Cardiac muscle cell (in vitro differentiated cells and primary cell): ENCODE data around the gene FSTL3. TPM values are rescaled to one million over a fixed set of nuclear protein-coding genes. Genes with fewer than 3 reads are reported as not detected.

Experiments used
- DNase-seq, 2 donors: peaks; one replicate each; pipeline versions ENCODE4 v3.0.0 to v3.0.0-alpha.2; 2010 to 2017; ENCODE audit warnings: low read depth in 1 of 2, low spot score in 1 of 2
- H3K27ac ChIP-seq: fragments of 200-600 bp; sonication (generic); 2 replicates; pipeline ENCODE4 v1.5.1; 2016
- H3K27me3 ChIP-seq: fragments of 200-600 bp; sonication (generic); 2 replicates; pipeline ENCODE4 v1.6.0; 2016; ENCODE audit warnings: control low read depth
- H3K36me3 ChIP-seq: fragments of 200-600 bp; sonication (generic); 2 replicates; pipeline ENCODE4 v1.5.1; 2016; ENCODE audit warnings: control low read depth
- H3K4me1 ChIP-seq: fragments of 200-600 bp; sonication (generic); 2 replicates; pipeline ENCODE4 v1.8.1; 2017; ENCODE audit warnings: low read depth, mild to moderate bottlenecking, mixed run types
- H3K4me3 ChIP-seq: fragments of 200-600 bp; sonication (generic); 2 replicates; pipeline ENCODE4 v1.5.1; 2016; ENCODE audit warnings: mild to moderate bottlenecking
- H3K9me3 ChIP-seq: fragments of 200-600 bp; sonication (generic); 2 replicates; pipeline ENCODE4 v1.5.1; 2017; ENCODE audit warnings: low read depth, mild to moderate bottlenecking, control low read depth
- polyA plus RNA-seq: library from polyadenylated mRNA; unstranded; fragments of >200 nt; fragmentation: Nextera tagmentation; extraction: Ambion mirVana; gene quantifications from 2 replicates; pipeline ENCODE4 v1.2.1, GENCODE V29; 2016
- total RNA-seq: library from RNA; depleted of rRNA; stranded (reverse); fragments of >200 nt; gene quantifications from 2 replicates; pipeline ENCODE4 v1.2.3, GENCODE V29; 2016
- TF ChIP-seq, protein P1 (sequence below): IDR thresholded peaks from 2 replicates; pipeline ENCODE4 v1.5.1; 2012; ENCODE audit warnings: low read depth, mild to moderate bottlenecking, low read length

FSTL3 gene
- total and polyA plus RNA-seq, 2 experiments from 2014 or later: 34.7 to 46.9 TPM

DNA sequence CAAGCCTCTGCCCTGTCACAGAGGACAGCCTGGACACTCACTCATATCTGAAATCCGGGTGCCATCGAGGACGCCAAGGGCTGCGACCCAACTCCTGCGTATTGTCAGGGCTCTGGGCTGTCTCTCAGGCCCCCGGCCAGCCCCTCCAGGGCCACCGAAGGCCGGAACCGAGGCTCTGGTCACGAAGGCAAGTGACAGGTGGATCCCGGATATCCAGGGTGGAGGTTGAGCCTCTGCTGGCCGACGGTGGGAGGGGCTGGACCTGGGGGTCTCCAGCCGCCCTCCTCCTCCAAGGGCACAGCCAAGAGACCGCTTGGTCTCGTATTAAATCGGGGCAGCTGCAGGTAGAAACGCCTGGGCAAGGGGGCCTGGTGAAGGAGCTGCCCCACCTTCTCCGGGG, 18.6 kb upstream of the FSTL3 start:
- H3K4me1 ChIP-seq: peaks cover 8% of the 10 kb centered on the region
- no peak overlapping the region for H3K27ac ChIP-seq
- no peak overlapping the region for H3K4me3 ChIP-seq
- H3K27me3 ChIP-seq: no peaks in the 10 kb centered on the region
- H3K36me3 ChIP-seq: no peaks in the 10 kb centered on the region
- DNase-seq: no peak
- H3K9me3 ChIP-seq: no peaks in the 10 kb centered on the region
- TF ChIP-seq, protein P1, sequence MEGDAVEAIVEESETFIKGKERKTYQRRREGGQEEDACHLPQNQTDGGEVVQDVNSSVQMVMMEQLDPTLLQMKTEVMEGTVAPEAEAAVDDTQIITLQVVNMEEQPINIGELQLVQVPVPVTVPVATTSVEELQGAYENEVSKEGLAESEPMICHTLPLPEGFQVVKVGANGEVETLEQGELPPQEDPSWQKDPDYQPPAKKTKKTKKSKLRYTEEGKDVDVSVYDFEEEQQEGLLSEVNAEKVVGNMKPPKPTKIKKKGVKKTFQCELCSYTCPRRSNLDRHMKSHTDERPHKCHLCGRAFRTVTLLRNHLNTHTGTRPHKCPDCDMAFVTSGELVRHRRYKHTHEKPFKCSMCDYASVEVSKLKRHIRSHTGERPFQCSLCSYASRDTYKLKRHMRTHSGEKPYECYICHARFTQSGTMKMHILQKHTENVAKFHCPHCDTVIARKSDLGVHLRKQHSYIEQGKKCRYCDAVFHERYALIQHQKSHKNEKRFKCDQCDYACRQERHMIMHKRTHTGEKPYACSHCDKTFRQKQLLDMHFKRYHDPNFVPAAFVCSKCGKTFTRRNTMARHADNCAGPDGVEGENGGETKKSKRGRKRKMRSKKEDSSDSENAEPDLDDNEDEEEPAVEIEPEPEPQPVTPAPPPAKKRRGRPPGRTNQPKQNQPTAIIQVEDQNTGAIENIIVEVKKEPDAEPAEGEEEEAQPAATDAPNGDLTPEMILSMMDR: no peak

DNA sequence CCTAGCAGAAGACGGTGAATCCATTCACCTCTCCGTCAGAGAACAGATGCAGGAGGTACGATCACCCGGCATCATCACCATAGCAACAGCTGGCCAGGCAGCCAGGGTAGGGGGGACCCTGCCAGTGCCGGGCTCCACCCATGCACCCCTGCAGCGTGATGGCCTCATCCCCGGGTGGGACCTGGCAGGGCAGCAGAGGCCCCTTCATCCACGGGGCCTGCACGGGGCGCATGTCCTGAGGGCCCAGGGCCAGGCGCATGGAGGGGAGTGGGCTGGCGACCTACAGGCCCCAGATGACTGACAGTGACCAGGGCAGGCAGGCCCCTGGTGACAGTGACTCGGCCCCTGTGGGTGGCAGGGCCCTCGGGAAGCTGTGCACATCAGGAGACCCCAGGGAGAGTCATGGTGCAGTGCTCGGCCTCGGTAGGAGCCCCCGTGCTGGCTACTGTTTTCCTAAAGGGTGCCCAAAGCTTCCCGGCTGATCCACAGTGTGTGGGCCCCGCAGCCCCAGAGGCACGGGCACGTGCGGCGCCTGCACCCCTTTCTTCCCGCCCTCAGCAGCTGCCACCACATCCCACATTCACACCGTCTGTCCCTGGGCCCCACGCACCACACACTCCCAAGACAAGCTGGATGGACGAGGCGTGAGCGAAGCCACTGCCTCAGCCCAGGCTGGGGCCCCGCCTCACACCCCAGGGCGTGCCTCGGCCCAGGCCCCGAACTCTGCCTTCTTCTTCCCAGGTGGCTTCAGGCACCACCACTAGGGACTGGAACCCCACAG, 17.9 kb upstream of the FSTL3 start:
- no peak overlapping the region for H3K4me3 ChIP-seq
- no peak overlapping the region for H3K27ac ChIP-seq
- no peaks in the 10 kb centered on the region for H3K36me3 ChIP-seq
- H3K27me3 ChIP-seq: no peaks in the 10 kb centered on the region
- DNase-seq: no peak
- TF ChIP-seq, protein P1: no peak
- H3K9me3 ChIP-seq: no peaks in the 10 kb centered on the region
- H3K4me1 ChIP-seq: peaks cover 8% of the 10 kb centered on the region

DNA sequence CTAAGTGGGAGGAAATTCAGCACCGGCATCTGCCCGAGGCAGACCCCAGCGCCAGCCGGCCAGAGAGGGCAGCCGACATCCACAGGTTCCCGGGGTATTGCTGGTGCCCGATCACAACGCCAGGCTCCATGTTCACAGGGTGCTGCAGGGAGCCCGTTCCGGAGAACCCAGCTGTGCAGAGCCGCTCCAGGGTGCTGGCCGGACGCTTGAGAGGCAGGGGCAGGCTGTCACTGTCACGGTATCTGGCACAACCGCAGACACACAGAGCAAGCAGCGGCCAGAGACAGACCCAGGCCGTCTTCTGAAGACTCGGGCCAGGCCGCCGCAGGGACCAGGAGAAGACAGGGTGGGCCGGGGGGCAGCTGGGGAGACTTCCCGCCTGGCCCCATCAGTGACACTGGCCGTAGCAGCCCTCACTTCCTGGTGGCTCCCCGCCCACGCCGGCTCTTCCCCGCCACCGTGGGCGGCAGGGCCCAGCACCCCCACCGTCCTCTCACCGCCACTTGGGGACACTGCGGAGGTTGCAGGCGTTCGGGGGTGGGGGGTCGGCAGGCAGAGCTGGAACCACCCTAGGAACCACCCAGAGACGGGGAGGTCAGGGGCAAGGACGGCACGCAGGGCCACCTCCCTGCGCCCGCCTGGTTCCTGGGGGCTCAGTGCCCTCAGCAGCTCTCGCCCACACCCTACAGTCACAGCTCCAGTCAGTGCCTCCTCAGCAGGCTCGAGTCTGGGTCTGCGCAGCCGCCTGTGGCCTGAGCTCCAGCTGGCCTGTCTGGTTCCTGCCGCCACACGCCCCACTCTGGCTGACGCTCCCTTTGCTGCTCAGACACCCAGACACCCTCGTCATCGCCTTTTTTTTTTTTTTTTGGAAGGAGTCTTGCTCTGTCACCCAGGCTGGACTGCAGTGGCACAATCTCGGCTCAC, 17.0 kb upstream of the FSTL3 start:
- Histone ChIP-seq H3K27ac (no peak overlapping the region), H3K9me3 (no peaks in the 10 kb centered on the region), H3K36me3 (no peaks in the 10 kb centered on the region), H3K4me1 (peaks cover 8% of the 10 kb centered on the region), H3K27me3 (no peaks in the 10 kb centered on the region), H3K4me3 (no peak overlapping the region)
- peak in 1 of 2 donors; percentile 29 for DNase-seq
- TF ChIP-seq, protein P1: no peak

DNA sequence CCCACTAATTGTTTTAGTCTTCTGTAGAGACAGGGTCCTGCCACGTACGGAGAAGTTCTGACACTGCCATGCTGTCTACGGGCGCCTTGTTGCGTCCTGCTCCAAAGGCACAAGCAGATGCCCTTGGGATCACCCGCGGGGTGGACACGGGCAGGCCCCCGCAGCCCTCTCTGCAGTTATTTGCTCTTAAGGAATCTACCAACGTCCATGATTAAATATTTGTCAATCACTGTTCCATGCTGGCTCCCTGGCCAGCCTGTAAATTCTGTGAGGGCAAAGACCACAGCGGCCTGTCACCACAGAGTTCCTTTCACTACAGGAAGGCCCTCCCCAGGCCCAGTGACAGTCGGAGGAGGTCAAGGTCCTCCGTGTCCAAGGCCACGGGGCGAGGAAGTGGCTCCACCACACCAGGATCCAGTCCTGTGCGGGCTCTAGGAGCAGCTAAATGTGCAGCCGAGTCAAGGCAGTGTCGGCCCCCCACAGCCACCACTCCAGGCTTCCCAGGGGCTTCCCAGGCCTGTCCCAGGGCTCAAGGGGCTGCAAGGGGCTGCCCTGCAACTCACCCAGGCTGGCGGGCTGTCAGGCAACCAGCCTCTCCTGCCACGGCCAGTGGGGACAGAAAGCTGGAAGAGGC, 15.3 kb upstream of the FSTL3 start:
- Histone ChIP-seq H3K27ac (peak overlapping the region; percentile 82), H3K4me3 (no peak overlapping the region)

More for the DNA sequence above, 15.3 kb upstream of the FSTL3 start:
- H3K4me1 ChIP-seq: peaks cover 8% of the 10 kb centered on the region
- TF ChIP-seq, protein P1: no peak
- no peaks in the 10 kb centered on the region for H3K27me3 ChIP-seq
- no peak for DNase-seq
- no peaks in the 10 kb centered on the region for H3K36me3 ChIP-seq
- no peaks in the 10 kb centered on the region for H3K9me3 ChIP-seq
